HG02981 (cell line): ENCODE results near the gene MYB.
"Not testable (repeated sequence)": the region's sequence is repeated elsewhere in the genome, so short reads cannot be mapped to it uniquely, and the experiment has no call there.

Experiments used
- ATAC-seq: cut with Tn5 transposase; IDR thresholded peaks from one replicate; pipeline ENCODE4 v1.9.1; 2021; ENCODE audit warnings: mild to moderate bottlenecking, moderate library complexity; ENCODE audit not compliant: unreplicated experiment

The MYB gene

DNA sequence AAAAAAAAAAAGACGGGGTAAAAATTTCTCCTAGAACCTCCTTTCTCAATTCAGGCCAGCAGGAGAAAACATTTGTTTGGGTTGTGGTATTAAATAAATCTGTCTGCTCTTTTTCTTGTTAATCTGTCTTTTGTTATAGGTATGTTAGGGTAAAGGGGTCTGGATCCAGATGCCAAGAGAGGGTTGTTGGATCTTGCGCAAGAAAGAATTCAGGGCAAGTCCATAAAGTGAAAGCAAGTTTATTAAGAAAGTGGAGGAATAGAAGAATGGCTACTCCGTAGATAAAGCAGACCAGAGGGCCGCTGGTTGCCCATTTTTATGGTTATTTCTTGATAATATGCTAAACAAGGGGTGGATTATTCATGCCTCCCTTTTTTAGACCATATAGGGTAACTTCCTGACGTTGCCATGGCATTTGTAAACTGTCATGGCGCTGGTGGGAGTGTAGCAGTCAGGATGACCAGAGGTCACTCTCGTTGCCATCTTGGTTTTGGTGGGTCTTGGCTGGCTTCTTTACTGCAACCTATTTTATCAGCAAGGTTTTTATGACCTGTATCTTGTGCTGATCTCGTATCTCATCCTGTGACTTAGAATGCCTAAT lies 65.4 kb downstream of the MYB start:
- ATAC-seq, result not testable (repeated sequence)

DNA sequence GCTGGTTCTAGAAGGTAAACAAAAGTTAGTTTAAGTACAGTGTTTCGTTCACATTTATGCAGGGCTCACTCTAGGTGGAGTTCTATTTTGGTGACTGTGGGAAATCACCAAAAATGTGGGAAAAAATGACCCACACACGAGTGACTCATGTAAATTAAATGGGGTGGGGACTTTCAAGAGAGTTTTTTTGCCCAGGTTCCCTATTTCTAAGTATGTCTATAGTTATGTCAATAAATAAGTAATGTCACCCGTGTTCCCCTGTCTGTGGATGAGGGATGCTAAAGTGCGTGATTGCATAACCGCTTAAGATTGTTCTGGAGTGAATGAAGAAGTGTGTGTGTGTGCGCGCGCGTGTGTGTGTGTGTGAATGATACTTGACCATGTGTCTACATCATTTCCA lies 69.1 kb downstream of the MYB start:
- ATAC-seq, result no peak

DNA sequence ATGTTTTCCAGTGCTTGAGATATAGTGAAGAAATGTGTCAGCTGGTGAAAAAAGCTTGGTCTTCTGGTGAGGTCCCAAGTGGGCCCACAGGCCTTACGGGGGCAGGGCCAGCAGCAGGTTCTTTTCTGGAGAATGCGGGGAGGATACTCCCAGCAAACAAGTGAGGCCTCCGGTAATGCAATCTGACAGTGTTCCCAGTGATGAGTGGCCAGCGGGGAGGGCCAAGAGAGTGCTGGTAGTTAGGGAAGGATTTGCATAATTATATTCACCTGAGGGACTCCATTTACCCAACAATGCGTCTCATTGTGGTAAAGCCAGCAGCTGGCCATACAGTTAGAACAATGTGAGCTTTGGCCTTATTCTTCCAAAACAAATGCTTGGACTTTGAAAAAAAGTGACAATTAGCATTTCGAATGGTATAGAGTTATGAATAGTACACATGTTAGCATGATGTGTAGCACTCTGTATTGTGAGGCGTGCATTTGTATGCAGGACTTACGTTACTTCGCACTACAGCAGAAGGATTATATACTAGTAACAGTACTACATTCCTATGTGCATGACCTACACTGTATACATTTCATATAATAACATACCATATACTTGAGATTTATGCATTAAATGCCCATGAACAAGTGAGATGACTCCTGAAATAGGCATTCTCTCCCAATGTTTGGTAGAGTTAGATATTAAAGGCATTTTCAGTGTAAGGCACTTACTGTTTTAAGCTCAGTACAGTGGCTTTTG lies 69.8 kb downstream of the MYB start:
- ATAC-seq, result no peak

GRCh38 chr6:135251498-135252441 lies 70.7 kb downstream of the MYB start:
- ATAC-seq, result no peak

DNA sequence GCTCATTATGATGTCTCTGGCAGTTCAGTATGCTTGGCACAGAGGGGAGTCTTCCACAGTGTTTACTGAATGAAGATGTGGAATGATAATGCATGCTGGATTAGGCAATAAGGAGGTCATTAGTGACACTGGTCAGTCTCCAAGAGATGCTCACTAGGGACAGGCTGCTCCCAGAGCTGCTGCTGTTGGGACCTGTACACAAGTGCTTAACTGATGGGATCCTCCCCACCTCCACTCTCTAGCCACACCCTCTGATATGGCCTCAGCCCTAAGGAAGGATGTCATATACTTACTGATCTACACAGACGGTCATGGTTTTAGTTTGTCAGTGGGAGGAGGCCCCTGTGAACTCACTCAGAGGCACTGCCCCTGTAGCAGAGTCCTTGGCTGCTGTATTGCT lies 73.4 kb downstream of the MYB start:
- no peak for ATAC-seq

GRCh38 chr6:135256866-135257265 lies 75.8 kb downstream of the MYB start:
- no peak for ATAC-seq

DNA sequence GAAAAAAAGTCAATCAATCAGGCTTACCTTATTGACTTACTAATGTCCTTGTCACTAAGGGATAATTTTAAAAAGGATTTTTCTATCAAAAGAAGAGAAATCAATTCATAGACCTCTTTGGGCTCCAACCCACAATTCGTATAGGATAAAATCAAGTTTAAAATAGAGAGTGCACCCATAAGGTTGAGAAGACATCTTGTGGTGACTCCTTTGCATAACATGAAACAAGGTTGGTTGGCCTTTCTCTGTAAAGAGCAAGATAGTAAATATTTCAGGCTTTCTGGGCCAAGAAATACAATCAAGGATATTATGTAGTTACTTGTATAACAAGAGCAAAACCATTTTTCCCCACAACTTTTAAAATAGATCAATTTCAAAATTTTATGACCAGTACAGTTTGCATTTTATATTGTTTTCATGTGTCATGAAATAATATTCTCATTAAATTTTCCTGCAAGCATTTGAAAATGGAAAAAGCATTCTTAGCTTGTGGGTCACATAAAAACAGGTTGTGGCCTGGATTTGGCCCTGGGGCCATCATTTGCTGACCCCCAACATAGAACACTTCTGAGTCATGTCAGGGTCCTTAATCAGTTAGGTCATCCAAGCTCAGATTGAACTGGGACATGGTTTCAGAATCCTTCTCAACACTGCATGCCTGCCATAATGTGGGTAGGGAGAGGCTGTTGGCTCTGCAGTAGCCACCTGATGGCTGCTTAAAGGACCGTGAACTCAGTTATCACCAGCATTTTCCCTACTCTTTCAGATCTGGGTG lies 76.7 kb downstream of the MYB start:
- no peak for ATAC-seq

- no peak for ATAC-seq
These were observed 77.9 kb downstream of the MYB start for GRCh38 chr6:135258970-135259369.

- no peak for ATAC-seq
These were observed 79.5 kb downstream of the MYB start for GRCh38 chr6:135260612-135261011.

GRCh38 chr6:135261872-135262725 lies 81.0 kb downstream of the MYB start:
- ATAC-seq, result no peak

- ATAC-seq, result no peak
These were observed 84.2 kb downstream of the MYB start for GRCh38 chr6:135265278-135265677.

DNA sequence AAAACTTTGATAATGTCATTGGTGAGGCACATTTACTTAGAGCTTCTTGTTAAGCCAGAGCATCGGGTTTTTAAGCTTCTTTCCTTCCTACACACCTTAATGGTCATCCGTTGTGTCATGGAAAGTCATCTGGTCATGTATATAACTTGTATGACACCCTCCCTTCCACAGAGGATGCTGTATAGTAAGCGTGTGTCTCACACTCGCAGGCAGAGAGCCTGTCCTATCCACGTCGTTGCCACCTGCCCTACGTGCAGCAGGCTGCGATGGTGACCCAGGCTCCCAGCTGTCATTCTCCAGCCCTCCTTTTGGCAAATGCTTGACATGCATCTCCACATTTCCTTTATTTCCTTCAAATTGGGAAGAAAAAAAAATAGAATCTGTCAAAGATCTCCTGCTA lies 85.6 kb downstream of the MYB start:
- no peak for ATAC-seq

GRCh38 chr6:135267085-135267484 lies 86.0 kb downstream of the MYB start:
- ATAC-seq, result no peak

DNA sequence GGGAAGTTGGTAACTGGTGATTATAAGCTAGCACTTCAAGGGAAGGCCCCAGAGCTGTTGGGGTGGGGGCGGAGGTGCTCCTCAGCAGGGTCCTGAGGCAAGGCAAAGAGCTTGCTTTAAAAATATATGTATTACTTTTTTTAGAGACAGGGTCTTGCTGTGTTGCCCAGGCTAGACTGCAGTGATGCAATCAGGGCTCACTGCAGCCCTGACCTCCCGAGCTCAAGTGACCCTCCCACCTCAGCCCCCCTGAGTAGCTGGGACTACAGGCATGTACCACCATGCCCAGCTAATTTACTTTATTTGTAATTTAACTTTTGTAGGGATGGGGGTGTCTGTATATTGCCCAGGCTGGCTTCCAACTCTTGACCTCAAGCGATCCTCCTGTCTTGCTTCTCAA lies 87.2 kb downstream of the MYB start:
- ATAC-seq, result no peak

GRCh38 chr6:135268740-135269139 lies 87.6 kb downstream of the MYB start:
- ATAC-seq, result no peak
